H1 (cell line): ENCODE measurements around the gene MPZL3. TPM values are rescaled to one million over a fixed set of nuclear protein-coding genes. Genes with fewer than 3 reads are reported as not detected.

Source experiments
- CTCF ChIA-PET: fragments of 300-600 bp; sonication (Branson Sonifier 250); formaldehyde crosslinking; loops from one replicate; lab custom pipeline; 2021; ENCODE audit not compliant: partially characterized antibody; lab: Charles Lee
- POLR2A ChIA-PET: fragments of 300-600 bp; sonication (Branson Sonifier 250); formaldehyde crosslinking; loops from one replicate; lab custom pipeline; 2021; ENCODE audit warnings: inconsistent platforms; ENCODE audit not compliant: partially characterized antibody; lab: Charles Lee
- DNase-seq, 2 experiments: peaks; one replicate each; pipeline versions ENCODE4 v3.0.0 to v3.0.0-alpha.2; 2010 to 2022; ENCODE audit warnings: low spot score in 2 of 2, low read depth in 1 of 2, mixed read lengths in 1 of 2
- FAIRE-seq: peaks from 2 replicates; lab custom pipeline; 2011; peaks lifted over from hg19 to GRCh38; lab: Jason Lieb, UNC
- H2AFZ ChIP-seq: 2 replicates; pipeline ENCODE4 v1.8.1; 2012; ENCODE audit warnings: low read length, inconsistent platforms
- H2AK5ac ChIP-seq: 2 replicates; pipeline ENCODE4 v1.6.1; 2013; ENCODE audit warnings: low read depth, low read length
- H2BK120ac ChIP-seq: replicated peaks from 2 replicates; pipeline ENCODE3; 2013; ENCODE audit warnings: low read depth, low read length, inconsistent platforms
- H2BK12ac ChIP-seq: 2 replicates; pipeline ENCODE4 v1.6.1; 2013; ENCODE audit warnings: low read depth, low read length
- H2BK15ac ChIP-seq: 2 replicates; pipeline ENCODE4 v1.6.1; 2013; ENCODE audit warnings: low read length
- H2BK20ac ChIP-seq: 2 replicates; pipeline ENCODE4 v1.6.1; 2013; ENCODE audit warnings: low read length
- H2BK5ac ChIP-seq: 2 replicates; pipeline ENCODE4 v1.6.1; 2013; ENCODE audit warnings: low read depth, low read length
- H3K14ac ChIP-seq: 2 replicates; pipeline ENCODE4 v1.6.1; 2013; ENCODE audit warnings: inconsistent platforms; ENCODE audit not compliant: insufficient read length
- H3K18ac ChIP-seq: 2 replicates; pipeline ENCODE4 v1.6.1; 2013; ENCODE audit warnings: low read length; ENCODE audit errors: extremely low read depth
- H3K23ac ChIP-seq: 2 replicates; pipeline ENCODE4 v1.6.1; 2013; ENCODE audit warnings: inconsistent platforms; ENCODE audit not compliant: insufficient read length
- H3K23me2 ChIP-seq: 2 replicates; pipeline ENCODE4 v1.6.1; 2013; ENCODE audit warnings: low read depth, low read length
- H3K27ac ChIP-seq: 2 replicates; pipeline ENCODE4 v1.6.1; 2011; ENCODE audit warnings: low read depth, low read length, inconsistent platforms
- H3K27me3 ChIP-seq, 4 experiments: replicated peaks in 1 of 4; 1 replicate in 1 of 4; 2 replicates in 3 of 4; pipeline versions ENCODE4 v1.6.1 to v1.8.1; 2011 to 2013; ENCODE audit warnings: low read length in 3 of 4, mild to moderate bottlenecking in 3 of 4, inconsistent platforms in 2 of 4, mixed read lengths in 2 of 4, moderate library complexity in 1 of 4; ENCODE audit not compliant: control insufficient read depth in 3 of 4, insufficient read depth in 3 of 4; ENCODE audit errors: extremely low read depth in 1 of 4
- H3K36me3 ChIP-seq, 4 experiments: 2 replicates each; pipeline versions ENCODE4 v1.6.1 to v1.8.1; 2011 to 2013; ENCODE audit warnings: mild to moderate bottlenecking in 4 of 4, low read length in 3 of 4, moderate library complexity in 2 of 4, control low read depth in 1 of 4, inconsistent platforms in 1 of 4; ENCODE audit not compliant: insufficient read depth in 4 of 4, control insufficient read depth in 2 of 4
- H3K4ac ChIP-seq: replicated peaks from 2 replicates; pipeline ENCODE3; 2013; ENCODE audit warnings: low read length, low read depth, mixed read lengths, inconsistent platforms; ENCODE audit not compliant: insufficient read length
- H3K4me1 ChIP-seq, 4 experiments: replicated peaks in 1 of 4; 1 replicate in 1 of 4; 2 replicates in 3 of 4; pipeline versions ENCODE4 v1.6.1 to v1.8.1; 2011 to 2013; ENCODE audit warnings: low read length in 3 of 4, inconsistent platforms in 2 of 4, mixed read lengths in 1 of 4; ENCODE audit not compliant: insufficient read depth in 4 of 4, control insufficient read depth in 3 of 4
- H3K4me2 ChIP-seq, 2 experiments: 2 replicates each; pipeline versions ENCODE4 v1.6.1 to v1.8.1; 2011 to 2013; ENCODE audit warnings: low read depth in 2 of 2, low read length in 2 of 2, control low read depth in 1 of 2, inconsistent platforms in 1 of 2, mild to moderate bottlenecking in 1 of 2; ENCODE audit not compliant: insufficient read depth in 1 of 2
- H3K4me3 ChIP-seq, 4 experiments: fragments of 200-600, 300-600 bp in 1 of 4; sonication (generic), shearing (Covaris generic), sonication (Bioruptor Twin) in 1 of 4; 2 replicates each; pipeline versions ENCODE4 v1.5.1 to v1.8.1; 2011 to 2016; ENCODE audit warnings: low read length in 4 of 4, low read depth in 3 of 4, control low read depth in 2 of 4, inconsistent platforms in 2 of 4, mild to moderate bottlenecking in 2 of 4, mixed read lengths in 1 of 4, moderate library complexity in 1 of 4; ENCODE audit not compliant: insufficient read depth in 2 of 4; ENCODE audit errors: extremely low read depth in 1 of 4
- H3K56ac ChIP-seq: replicated peaks from 2 replicates; pipeline ENCODE3; 2013; ENCODE audit warnings: low read depth, mild to moderate bottlenecking, mixed read lengths, low read length, inconsistent platforms; ENCODE audit not compliant: insufficient read length
- H3K79me1 ChIP-seq: 2 replicates; pipeline ENCODE4 v1.6.1; 2013; ENCODE audit warnings: low read depth, low read length, control low read depth
- H3K79me2 ChIP-seq, 2 experiments: 2 replicates each; pipeline versions ENCODE4 v1.6.1 to v1.8.1; 2012 to 2013; ENCODE audit warnings: low read length in 2 of 2, mild to moderate bottlenecking in 2 of 2, inconsistent platforms in 1 of 2; ENCODE audit not compliant: insufficient read depth in 2 of 2, control insufficient read depth in 1 of 2
- H3K9ac ChIP-seq, 4 experiments: replicated peaks in 1 of 4; 1 replicate in 1 of 4; 2 replicates in 3 of 4; pipeline versions ENCODE4 v1.6.1 to v1.8.1; 2011 to 2013; ENCODE audit warnings: low read depth in 3 of 4, low read length in 3 of 4, control low read depth in 2 of 4, mild to moderate bottlenecking in 2 of 4, moderate library complexity in 2 of 4, inconsistent platforms in 1 of 4; ENCODE audit errors: extremely low read depth in 1 of 4
- H3K9me3 ChIP-seq, 2 experiments: 2 replicates each; pipeline versions ENCODE4 v1.6.1 to v1.8.1; 2012 to 2013; ENCODE audit warnings: mild to moderate bottlenecking in 2 of 2, moderate library complexity in 2 of 2, control low read depth in 1 of 2, inconsistent platforms in 1 of 2, low read depth in 1 of 2, low read length in 1 of 2, mixed read lengths in 1 of 2; ENCODE audit not compliant: insufficient read depth in 2 of 2
- H4K20me1 ChIP-seq, 2 experiments: replicated peaks in 1 of 2; 2 replicates each; pipeline versions ENCODE3 to v1.8.1; 2011 to 2013; ENCODE audit warnings: inconsistent platforms in 2 of 2, low read length in 2 of 2, mild to moderate bottlenecking in 1 of 2; ENCODE audit not compliant: insufficient read depth in 2 of 2, control insufficient read depth in 1 of 2
- H4K5ac ChIP-seq: 2 replicates; pipeline ENCODE4 v1.6.1; 2013; ENCODE audit warnings: low read length, low read depth, mixed read lengths, inconsistent platforms; ENCODE audit not compliant: insufficient read length
- H4K8ac ChIP-seq: 2 replicates; pipeline ENCODE4 v1.8.0; 2013; ENCODE audit warnings: mild to moderate bottlenecking, moderate library complexity, low read length, inconsistent platforms; ENCODE audit not compliant: insufficient read depth; ENCODE audit errors: extremely low read depth
- H4K91ac ChIP-seq: replicated peaks from 2 replicates; pipeline ENCODE3; 2013; ENCODE audit warnings: low read length, mixed read lengths, inconsistent platforms; ENCODE audit not compliant: insufficient read length
- BRCA1 ChIP-seq: IDR thresholded peaks from 2 replicates; pipeline ENCODE4 v1.6.1; 2012; ENCODE audit warnings: low read depth, low read length, improper control_type of control experiment
- CHD2 ChIP-seq: IDR thresholded peaks from 2 replicates; pipeline ENCODE4 v1.6.1; 2012; ENCODE audit warnings: low read length, improper control_type of control experiment
- EGR1 ChIP-seq: IDR thresholded peaks from 2 replicates; pipeline ENCODE4 v1.6.1; 2011; ENCODE audit warnings: low read depth, low read length, borderline replicate concordance
- JUN ChIP-seq: IDR thresholded peaks from 2 replicates; pipeline ENCODE4 v1.6.1; 2011; ENCODE audit warnings: low read depth, mild to moderate bottlenecking, improper control_type of control experiment, low read length
- KDM4A ChIP-seq: IDR thresholded peaks from one replicate; pipeline ENCODE4 v1.7.1; 2012; ENCODE audit warnings: low read depth, mild to moderate bottlenecking, moderate library complexity, low read length, inconsistent platforms; ENCODE audit not compliant: severe bottlenecking
- PHF8 ChIP-seq: fragments of 200-600 bp; sonication (generic); conservative IDR thresholded peaks from 2 replicates; pipeline ENCODE4 v1.7.1; 2012; ENCODE audit warnings: low read depth, mild to moderate bottlenecking, inconsistent platforms, low read length, moderate library complexity
- POLR2AphosphoS5 ChIP-seq: IDR thresholded peaks from 2 replicates; pipeline ENCODE4 v1.6.1; 2011; ENCODE audit warnings: low read depth, low read length
- RBBP5 ChIP-seq: IDR thresholded peaks from 2 replicates; pipeline ENCODE4 v1.7.1; 2012; ENCODE audit warnings: low read depth, mild to moderate bottlenecking, inconsistent platforms, low read length, moderate library complexity, borderline replicate concordance
- SIN3A ChIP-seq, 2 experiments: IDR thresholded peaks in 1 of 2; conservative IDR thresholded peaks in 1 of 2; 2 replicates each; pipeline ENCODE4 v1.6.1; 2011 to 2012; ENCODE audit warnings: low read length in 2 of 2, improper control_type of control experiment in 1 of 2, low read depth in 1 of 2, mild to moderate bottlenecking in 1 of 2
- SIRT6 ChIP-seq: IDR thresholded peaks from one replicate; pipeline ENCODE4 v1.7.1; 2012; ENCODE audit warnings: low read length, inconsistent platforms
- SP1 ChIP-seq: IDR thresholded peaks from 2 replicates; pipeline ENCODE4 v1.6.1; 2011; ENCODE audit warnings: low read depth, low read length
- SUZ12 ChIP-seq: fragments of 200-600 bp; sonication (generic); IDR thresholded peaks from 2 replicates; pipeline ENCODE4 v1.6.1; 2012; ENCODE audit warnings: mild to moderate bottlenecking, inconsistent platforms, low read length, moderate library complexity, mixed read lengths
- WGBS, 2 experiments: shearing (Covaris generic) in 1 of 2; methylation state at CpG; one replicate each; pipeline versions ENCODE4 v1.1.6 to v1.1.7; 2013 to 2015; ENCODE audit warnings: low lambda C conversion rate in 2 of 2, mixed read lengths in 2 of 2, inconsistent platforms in 1 of 2, low coverage in 1 of 2, missing lambda C conversion rate in 1 of 2; ENCODE audit not compliant: insufficient replicate concordance in 2 of 2, insufficient coverage in 1 of 2, insufficient read length in 1 of 2; ENCODE audit errors: extremely low coverage in 1 of 2, missing lambda C conversion rate in 1 of 2; 5-methylcytosine and 5-hydroxymethylcytosine counted together
- polyA plus RNA-seq, 7 experiments: library from polyadenylated mRNA; depleted of rRNA in 3 of 7; stranded (reverse) in 5 of 7; unstranded in 2 of 7; fragments of >200 nt in 5 of 7; fragments of 200-250 nt in 2 of 7; gene quantifications; 1 replicate in 5 of 7; 2 replicates in 1 of 7; 4 replicates in 1 of 7; pipeline versions ENCODE4 v1.2.1 to v1.2.3, GENCODE V29; 2011 to 2013; ENCODE audit warnings: missing spikeins in 2 of 7, mixed read lengths in 2 of 7
- total RNA-seq: library from RNA; stranded (reverse); fragmentation: NEBNext Ultra II Directional; extraction: Animal tissue kit (Norgen Biotek cat#: 25700); gene quantifications from 2 replicates; pipeline ENCODE4 v1.2.1, GENCODE V29; 2021

MPZL3 gene
- total and polyA plus RNA-seq, 2 of the 8 experiments (the other 6 are each of a cell fraction or from before 2014, with no cell fraction given) = 1.1 to 3.9 TPM

DNA sequence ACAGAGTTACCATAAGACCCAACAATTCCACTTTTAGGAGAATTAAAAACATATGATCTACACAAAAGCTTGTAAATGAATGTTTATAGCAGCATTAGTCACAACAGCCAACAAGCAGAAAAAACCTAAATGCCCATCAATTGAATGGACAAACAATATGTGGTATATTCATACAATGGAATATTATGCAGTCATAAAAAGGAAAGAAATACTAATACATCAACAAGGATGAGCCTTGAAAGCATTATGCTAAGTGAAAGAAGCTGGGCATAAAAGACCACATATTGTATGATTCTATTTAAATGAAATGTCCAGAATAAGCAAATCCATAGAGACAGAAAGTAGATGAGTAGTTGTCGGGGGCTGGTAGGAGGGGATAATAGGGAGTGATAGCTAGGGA is 7.0 kb upstream of the MPZL3 start:
- H4K91ac ChIP-seq = no peak overlapping the region
- H3K23me2 ChIP-seq = peaks cover 3% of the 10 kb centered on the region; the same call in 1 of the 2 replicates
- H3K56ac ChIP-seq = peak overlapping the region; percentile 48
- no peak overlapping the region for H3K23ac ChIP-seq
- peaks cover 2 to 5% (median 3%) of the 10 kb centered on the region in 4 experiments; a peak in 4 of 7 replicates for H3K4me1 ChIP-seq
- no peak overlapping the region for H4K8ac ChIP-seq
- no peak overlapping the region for H2BK15ac ChIP-seq
- no peak overlapping the region for H2BK5ac ChIP-seq
- H4K20me1 ChIP-seq = no peaks in the 10 kb centered on the region
- no peak for FAIRE-seq
- no peak overlapping the region for H3K4me2 ChIP-seq
- H2BK12ac ChIP-seq = no peak overlapping the region
- no peak for DNase-seq
- H3K4ac ChIP-seq = no peak overlapping the region
- no peak overlapping the region for H3K14ac ChIP-seq
- 96% methylated on average over 1 of the region's 1 CpG; no CpG with 5 or more reads in 1 of the 2 experiments for WGBS, 2 experiments
- no peak overlapping the region for H3K27ac ChIP-seq
- CTCF ChIA-PET = interaction anchor here (1.7 to 3.9 kb wide), 4 partner anchors 23 to 87 kb away, joined by 4 to 16 read pairs (median 8); no protein-coding TSS in a partner anchor
- H2BK120ac ChIP-seq = no peak overlapping the region
- H3K27me3 ChIP-seq = peaks cover 1 to 18% (median 13%) of the 10 kb centered on the region in 4 experiments; a peak in 6 of 7 replicates
- H2BK20ac ChIP-seq = no peak overlapping the region
- no peak overlapping the region for H4K5ac ChIP-seq
- no peaks in the 10 kb centered on the region for H3K9me3 ChIP-seq
- H3K79me2 ChIP-seq = no peaks in the 10 kb centered on the region
- no peak overlapping the region for H3K18ac ChIP-seq
- H3K36me3 ChIP-seq = no peaks in the 10 kb centered on the region
- no peak overlapping the region for H2AFZ ChIP-seq
- H2AK5ac ChIP-seq = no peak overlapping the region
- H3K79me1 ChIP-seq = no peaks in the 10 kb centered on the region
- POLR2A ChIA-PET = interaction anchor here (1.4 kb wide), 1 partner anchor 56 kb away, joined by 3 read pairs; no protein-coding TSS in a partner anchor
- no peak overlapping the region for H3K4me3 ChIP-seq
- no peak overlapping the region for H3K9ac ChIP-seq
- TF ChIP-seq CHD2 (no peak), PHF8 (no peak), EGR1 (no peak), SP1 (no peak), SIRT6 (no peak), KDM4A (no peak), JUN (no peak), POLR2AphosphoS5 (no peak), BRCA1 (no peak), SUZ12 (no peak), RBBP5 (no peak), SIN3A (conservative IDR thresholded peaks at IDR 0.05 in 1 of 2, IDR thresholded peaks at IDR 0.05 in 1 of 2; ENCODE audit: low read depth in 1 of 2, low read length in 2 of 2) (no peak)
